Fibroblast of villous mesenchyme (primary cell): Measurements from ENCODE around the gene LGALS8. TPM values are rescaled to one million over a fixed set of nuclear protein-coding genes. Genes with fewer than 3 reads are reported as not detected.

Source experiments
- DNase-seq: peaks from one replicate; pipeline ENCODE4 v3.0.0-alpha.2; 2010; ENCODE audit warnings: low read depth
- H3K4me3 ChIP-seq: 2 replicates; pipeline ENCODE4 v1.5.1; 2011; ENCODE audit warnings: low read depth, mild to moderate bottlenecking, low read length
- CTCF ChIP-seq: IDR thresholded peaks from 2 replicates; pipeline ENCODE4 v1.5.1; 2012; ENCODE audit warnings: low read depth, mild to moderate bottlenecking, low read length; ENCODE audit not compliant: insufficient read depth
- total RNA-seq: library from RNA; depleted of rRNA; stranded (reverse); fragments of >200 nt; gene quantifications from 2 replicates; pipeline ENCODE4 v1.2.3, GENCODE V29; 2012

Gene LGALS8
- total RNA-seq, 1 donor = 47.1 TPM

GRCh38 chr1:236530959-236531358, 7.2 kb downstream of the LGALS8 start:
- DNase-seq = no peak
- no peak overlapping the region for H3K4me3 ChIP-seq
- TF ChIP-seq CTCF = no peak

- TF ChIP-seq CTCF = no peak
- no peak overlapping the region for H3K4me3 ChIP-seq
- DNase-seq = no peak
Observed at GRCh38 chr1:236532850-236533249, 9.1 kb downstream of the LGALS8 start.

GRCh38 chr1:236534151-236534651, 10.4 kb downstream of the LGALS8 start:
- no peak overlapping the region for H3K4me3 ChIP-seq
- TF ChIP-seq CTCF = no peak
- peak; percentile 45 for DNase-seq

- H3K4me3 ChIP-seq = no peak overlapping the region
- DNase-seq = no peak
- TF ChIP-seq CTCF = no peak
Observed at GRCh38 chr1:236535190-236535589, 11.4 kb downstream of the LGALS8 start.

GRCh38 chr1:236535662-236536161, 11.9 kb downstream of the LGALS8 start:
- no peak for DNase-seq
- TF ChIP-seq CTCF = no peak

GRCh38 chr1:236536540-236536939, 12.8 kb downstream of the LGALS8 start:
- no peak for DNase-seq
- no peak overlapping the region for H3K4me3 ChIP-seq
- no peak for TF ChIP-seq CTCF

More at GRCh38 chr1:236535662-236536161, 11.9 kb downstream of the LGALS8 start:
- H3K4me3 ChIP-seq = no peak overlapping the region
